IMR-90 (cell line): ENCODE results near the gene OR2J3. TPM values are rescaled to one million over a fixed set of nuclear protein-coding genes. Genes with fewer than 3 reads are reported as not detected.

Experiments
- ATAC-seq: fragments of 200-7000 bp; cut with Tn5 transposase; 2 replicates; pipeline ENCODE4 v1.9.1; 2020; ENCODE audit warnings: low read depth, mild to moderate bottlenecking, moderate library complexity
- BruUV-seq: library from RNA; stranded (reverse); fragments of 400-500 nt; replicated peaks from 2 replicates; lab custom pipeline; 2021; lab: Mats Ljungman, UMichigan
- CTCF ChIA-PET: fragments of 300-600 bp; formaldehyde crosslinking; extraction: SDS; loops from one replicate; lab custom pipeline; 2021; ENCODE audit warnings: antibody characterized with exemption; lab: Yijun Ruan, JAX
- POLR2A ChIA-PET: fragments of 300-600 bp; sonication (Branson Sonifier 250); formaldehyde crosslinking; loops from one replicate; lab custom pipeline; 2022; ENCODE audit warnings: antibody characterized with exemption; ENCODE audit not compliant: unreplicated experiment; lab: Charles Lee
- DNase-seq: peaks from one replicate; pipeline ENCODE4 v3.0.0; 2013
- H2AFZ ChIP-seq: replicated peaks from 2 replicates; pipeline ENCODE3; 2013; ENCODE audit warnings: low read length, mild to moderate bottlenecking; ENCODE audit not compliant: poor library complexity
- H2AK5ac ChIP-seq: 2 replicates; pipeline ENCODE4 v1.6.1; 2013; ENCODE audit warnings: low read depth, low read length, inconsistent platforms
- H2AK9ac ChIP-seq: replicated peaks from 2 replicates; pipeline ENCODE3; 2013; ENCODE audit warnings: mild to moderate bottlenecking, low read depth, low read length, moderate library complexity; ENCODE audit not compliant: poor library complexity
- H2BK120ac ChIP-seq: 2 replicates; pipeline ENCODE4 v1.6.1; 2013; ENCODE audit warnings: low read depth, low read length, inconsistent platforms
- H2BK15ac ChIP-seq: 3 replicates; pipeline ENCODE4 v1.6.1; 2013; ENCODE audit warnings: low read depth, low read length, inconsistent platforms
- H2BK20ac ChIP-seq: 2 replicates; pipeline ENCODE4 v1.6.1; 2013; ENCODE audit warnings: low read depth, mild to moderate bottlenecking, inconsistent platforms, low read length, moderate library complexity
- H2BK5ac ChIP-seq: 2 replicates; pipeline ENCODE4 v1.6.1; 2013; ENCODE audit warnings: mild to moderate bottlenecking, low read depth, low read length, inconsistent platforms; ENCODE audit not compliant: poor library complexity, severe bottlenecking
- H3K14ac ChIP-seq: replicated peaks from 2 replicates; pipeline ENCODE4 v1.6.1; 2013; ENCODE audit warnings: low read depth, low read length, inconsistent platforms
- H3K18ac ChIP-seq: 2 replicates; pipeline ENCODE4 v1.6.1; 2013; ENCODE audit warnings: low read depth, low read length, control low read depth
- H3K23ac ChIP-seq: 2 replicates; pipeline ENCODE4 v1.6.1; 2013; ENCODE audit warnings: low read depth, low read length, inconsistent platforms
- H3K27ac ChIP-seq: 2 replicates; pipeline ENCODE4 v1.5.1; 2013; ENCODE audit warnings: mild to moderate bottlenecking, control low read depth, low read length; ENCODE audit not compliant: insufficient read depth
- H3K27me3 ChIP-seq: 2 replicates; pipeline ENCODE4 v1.6.1; 2013; ENCODE audit warnings: low read length; ENCODE audit not compliant: control insufficient read depth, insufficient read depth
- H3K36me3 ChIP-seq: 2 replicates; pipeline ENCODE4 v1.6.1; 2013; ENCODE audit warnings: low read length, mixed read lengths; ENCODE audit not compliant: control insufficient read depth, insufficient read depth
- H3K4ac ChIP-seq: 2 replicates; pipeline ENCODE4 v1.6.1; 2013; ENCODE audit warnings: low read depth, low read length, inconsistent platforms
- H3K4me1 ChIP-seq: 2 replicates; pipeline ENCODE4 v1.6.1; 2013; ENCODE audit warnings: low read length, mixed read lengths; ENCODE audit not compliant: control insufficient read depth, insufficient read depth
- H3K4me2 ChIP-seq: 2 replicates; pipeline ENCODE4 v1.6.1; 2013; ENCODE audit warnings: low read depth, mild to moderate bottlenecking, control low read depth, low read length, moderate library complexity
- H3K4me3 ChIP-seq: 2 replicates; pipeline ENCODE4 v1.5.1; 2013; ENCODE audit warnings: low read depth, mild to moderate bottlenecking, control low read depth, low read length, moderate library complexity; ENCODE audit not compliant: insufficient read depth
- H3K56ac ChIP-seq: 2 replicates; pipeline ENCODE4 v1.6.1; 2013; ENCODE audit warnings: low read length, inconsistent platforms; ENCODE audit not compliant: insufficient read depth; ENCODE audit errors: extremely low read depth
- H3K79me1 ChIP-seq, 2 experiments: 2 replicates each; pipeline ENCODE4 v1.6.1; 2013; ENCODE audit warnings: low read length in 2 of 2, inconsistent platforms in 1 of 2, low read depth in 1 of 2
- H3K9ac ChIP-seq: 2 replicates; pipeline ENCODE4 v1.6.1; 2013; ENCODE audit warnings: low read depth, low read length, control low read depth
- H3K9me1 ChIP-seq: 2 replicates; pipeline ENCODE4 v1.6.1; 2013; ENCODE audit warnings: low read length, inconsistent platforms; ENCODE audit not compliant: insufficient read depth
- H3K9me3 ChIP-seq: 2 replicates; pipeline ENCODE4 v1.6.1; 2013; ENCODE audit warnings: low read length; ENCODE audit not compliant: control insufficient read depth, insufficient read depth
- H4K20me1 ChIP-seq: 2 replicates; pipeline ENCODE4 v1.6.1; 2013; ENCODE audit warnings: low read length, inconsistent platforms; ENCODE audit not compliant: insufficient read depth
- H4K5ac ChIP-seq: 2 replicates; pipeline ENCODE4 v1.6.1; 2013; ENCODE audit warnings: mild to moderate bottlenecking, low read depth, low read length, control low read depth
- H4K8ac ChIP-seq, 2 experiments: 2 replicates each; pipeline ENCODE4 v1.6.1; 2013; ENCODE audit warnings: low read depth in 2 of 2, low read length in 2 of 2, control low read depth in 1 of 2, inconsistent platforms in 1 of 2
- H4K91ac ChIP-seq: 2 replicates; pipeline ENCODE4 v1.6.1; 2013; ENCODE audit warnings: low read depth, low read length, inconsistent platforms; ENCODE audit not compliant: insufficient read depth
- BHLHE40 ChIP-seq: fragments of 150-350 bp; IDR thresholded peaks from 2 replicates; pipeline ENCODE4 v1.6.1; 2016; ENCODE audit warnings: mild to moderate bottlenecking, low read depth, low read length
- CEBPB ChIP-seq: IDR thresholded peaks from 2 replicates; pipeline ENCODE4 v1.6.1; 2012; ENCODE audit warnings: low read depth, low read length, improper control_type of control experiment
- CHD1 ChIP-seq: IDR thresholded peaks from 2 replicates; pipeline ENCODE4 v1.6.1; 2012; ENCODE audit warnings: low read depth, low read length, improper control_type of control experiment
- CTCF ChIP-seq: conservative IDR thresholded peaks from 2 replicates; pipeline ENCODE4 v1.5.1; 2012; ENCODE audit warnings: mild to moderate bottlenecking, low read depth, low read length, improper control_type of control experiment
- ELK1 ChIP-seq: fragments of 150-350 bp; IDR thresholded peaks from 2 replicates; pipeline ENCODE4 v1.6.1; 2016; ENCODE audit warnings: low read depth, mild to moderate bottlenecking, low read length, moderate library complexity, borderline replicate concordance
- FOS ChIP-seq: fragments of 150-350 bp; IDR thresholded peaks from 2 replicates; pipeline ENCODE4 v1.6.1; 2016; ENCODE audit warnings: low read depth, low read length
- MAFK ChIP-seq: IDR thresholded peaks from 2 replicates; pipeline ENCODE4 v1.6.1; 2012; ENCODE audit warnings: low read depth, low read length, improper control_type of control experiment
- MAZ ChIP-seq: IDR thresholded peaks from 2 replicates; pipeline ENCODE4 v1.6.1; 2012; ENCODE audit warnings: low read depth, mild to moderate bottlenecking, low read length, improper control_type of control experiment, moderate library complexity, borderline replicate concordance
- MXI1 ChIP-seq: IDR thresholded peaks from 2 replicates; pipeline ENCODE4 v1.6.1; 2012; ENCODE audit warnings: low read depth, mild to moderate bottlenecking, low read length, moderate library complexity, borderline replicate concordance
- NFE2L2 ChIP-seq: fragments of 150-350 bp; IDR thresholded peaks from 2 replicates; pipeline ENCODE4 v1.6.1; 2016; ENCODE audit warnings: low read depth, mild to moderate bottlenecking, low read length
- POLR2A ChIP-seq: IDR thresholded peaks from 2 replicates; pipeline ENCODE4 v1.6.1; 2012; ENCODE audit warnings: mild to moderate bottlenecking, low read depth, low read length
- RAD21 ChIP-seq: IDR thresholded peaks from 2 replicates; pipeline ENCODE4 v1.6.1; 2012; ENCODE audit warnings: low read length, improper control_type of control experiment
- RCOR1 ChIP-seq: IDR thresholded peaks from 2 replicates; pipeline ENCODE4 v1.6.1; 2012; ENCODE audit warnings: mild to moderate bottlenecking, low read length, improper control_type of control experiment; ENCODE audit not compliant: insufficient replicate concordance
- RFX5 ChIP-seq: IDR thresholded peaks from 2 replicates; pipeline ENCODE4 v1.8.0; 2012; ENCODE audit warnings: low read depth, mild to moderate bottlenecking, low read length, moderate library complexity
- SMC3 ChIP-seq: fragments of 150-350 bp; IDR thresholded peaks from 2 replicates; pipeline ENCODE4 v1.6.1; 2016; ENCODE audit warnings: low read depth, mild to moderate bottlenecking, antibody characterized with exemption, low read length, moderate library complexity
- dilution Hi-C: fragments of 300-500 bp; cut with HindIII; formaldehyde crosslinking; loops from one replicate; pipeline ENCODE4 v1.14.3; 2018; ENCODE audit warnings: low sequenced_read_pairs; ENCODE audit not compliant: unreplicated experiment
- in situ Hi-C: fragments of 300-500 bp; cut with MboI; formaldehyde crosslinking; loops from 3 replicates; pipeline ENCODE4 v1.14.3; 2019; ENCODE audit warnings: low sequenced_read_pairs, inconsistent platforms, mixed read lengths
- intact Hi-C: fragments of 100-400 bp; cut with micrococcal nuclease; formaldehyde crosslinking; loops from 2 replicates; pipeline ENCODE4 v1.10.0; 2022
- polyA plus RNA-seq, 3 experiments: library from polyadenylated mRNA; depleted of rRNA; stranded (reverse); fragments of >200 nt; gene quantifications; 2 replicates each; pipeline ENCODE4 v1.2.3, GENCODE V29; 2012; ENCODE audit warnings: low replicate concordance in 1 of 3
- total RNA-seq: library from RNA; depleted of rRNA; stranded (reverse); fragments of >200 nt; gene quantifications from 2 replicates; pipeline ENCODE4 v1.2.3, GENCODE V29; 2012
- TF ChIP-seq, protein P1 (sequence below): fragments of 150-350 bp; IDR thresholded peaks from 2 replicates; pipeline ENCODE4 v1.6.1; 2017; ENCODE audit warnings: mild to moderate bottlenecking, antibody characterized with exemption, low read length, low read depth

The OR2J3 gene
- total and polyA plus RNA-seq, 2 of the 4 experiments (the other 2 are of a cell fraction): not detected

GRCh38 chr6:29142309-29142708 is 34.5 kb downstream of the OR2J3 start:
- ChIA-PET CTCF (no interaction called here), POLR2A (interaction anchor here (0.6 kb wide), 1 partner anchor 61 kb away, joined by 3 read pairs; no protein-coding TSS in a partner anchor)
- H3K14ac ChIP-seq: no peak overlapping the region
- H3K4ac ChIP-seq: no peak overlapping the region
- no peak overlapping the region for H3K18ac ChIP-seq
- no peak overlapping the region for H4K91ac ChIP-seq
- no peak overlapping the region for H2AFZ ChIP-seq
- H3K36me3 ChIP-seq: no peaks in the 10 kb centered on the region
- no peak overlapping the region for H2BK15ac ChIP-seq
- no peak overlapping the region for H3K4me3 ChIP-seq
- in situ Hi-C loops: no loop called here
- H2BK5ac ChIP-seq: no peak overlapping the region
- no peak overlapping the region for H2BK20ac ChIP-seq
- H4K5ac ChIP-seq: no peak overlapping the region
- ATAC-seq (no peak), DNase-seq (no peak)
- TF ChIP-seq NFE2L2 (no peak), FOS (no peak), CTCF (no peak), ELK1 (no peak), RAD21 (no peak), SMC3 (no peak), CHD1 (no peak), BHLHE40 (no peak), POLR2A (no peak), CEBPB (no peak), MAFK (no peak), RFX5 (no peak), MXI1 (no peak), RCOR1 (no peak), MAZ (no peak)
- TF ChIP-seq, protein P1, sequence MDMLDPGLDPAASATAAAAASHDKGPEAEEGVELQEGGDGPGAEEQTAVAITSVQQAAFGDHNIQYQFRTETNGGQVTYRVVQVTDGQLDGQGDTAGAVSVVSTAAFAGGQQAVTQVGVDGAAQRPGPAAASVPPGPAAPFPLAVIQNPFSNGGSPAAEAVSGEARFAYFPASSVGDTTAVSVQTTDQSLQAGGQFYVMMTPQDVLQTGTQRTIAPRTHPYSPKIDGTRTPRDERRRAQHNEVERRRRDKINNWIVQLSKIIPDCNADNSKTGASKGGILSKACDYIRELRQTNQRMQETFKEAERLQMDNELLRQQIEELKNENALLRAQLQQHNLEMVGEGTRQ: no peak
- H3K4me2 ChIP-seq: no peak overlapping the region
- intact Hi-C loops: no loop called here
- no peak overlapping the region for H2AK9ac ChIP-seq
- dilution Hi-C loops: no loop called here
- no peaks in the 10 kb centered on the region for H3K79me1 ChIP-seq
- H2AK5ac ChIP-seq: no peak overlapping the region
- no peak overlapping the region for H3K56ac ChIP-seq
- no peak overlapping the region for H4K8ac ChIP-seq
- H3K27me3 ChIP-seq: no peaks in the 10 kb centered on the region
- H3K23ac ChIP-seq: no peak overlapping the region
- no peak overlapping the region for H3K9ac ChIP-seq
- peaks cover 4% of the 10 kb centered on the region; the same call in 1 of the 2 replicates for H3K9me3 ChIP-seq
- H2BK120ac ChIP-seq: no peak overlapping the region
- BruUV-seq: no TSS peak
- no peaks in the 10 kb centered on the region for H3K4me1 ChIP-seq
- H3K27ac ChIP-seq: no peak overlapping the region
- no peaks in the 10 kb centered on the region for H3K9me1 ChIP-seq
- no peaks in the 10 kb centered on the region for H4K20me1 ChIP-seq
